GM12891 (cell line): ENCODE results near the gene LAMA5.

Experiments
- POLR2A ChIP-seq: IDR thresholded peaks from 2 replicates; pipeline ENCODE4 v1.6.1; 2011; ENCODE audit warnings: low read depth, low read length, control low read depth
- POLR2AphosphoS5 ChIP-seq: IDR thresholded peaks from 2 replicates; pipeline ENCODE4 v1.6.1; 2011; ENCODE audit warnings: low read depth, low read length, control low read depth

DNA sequence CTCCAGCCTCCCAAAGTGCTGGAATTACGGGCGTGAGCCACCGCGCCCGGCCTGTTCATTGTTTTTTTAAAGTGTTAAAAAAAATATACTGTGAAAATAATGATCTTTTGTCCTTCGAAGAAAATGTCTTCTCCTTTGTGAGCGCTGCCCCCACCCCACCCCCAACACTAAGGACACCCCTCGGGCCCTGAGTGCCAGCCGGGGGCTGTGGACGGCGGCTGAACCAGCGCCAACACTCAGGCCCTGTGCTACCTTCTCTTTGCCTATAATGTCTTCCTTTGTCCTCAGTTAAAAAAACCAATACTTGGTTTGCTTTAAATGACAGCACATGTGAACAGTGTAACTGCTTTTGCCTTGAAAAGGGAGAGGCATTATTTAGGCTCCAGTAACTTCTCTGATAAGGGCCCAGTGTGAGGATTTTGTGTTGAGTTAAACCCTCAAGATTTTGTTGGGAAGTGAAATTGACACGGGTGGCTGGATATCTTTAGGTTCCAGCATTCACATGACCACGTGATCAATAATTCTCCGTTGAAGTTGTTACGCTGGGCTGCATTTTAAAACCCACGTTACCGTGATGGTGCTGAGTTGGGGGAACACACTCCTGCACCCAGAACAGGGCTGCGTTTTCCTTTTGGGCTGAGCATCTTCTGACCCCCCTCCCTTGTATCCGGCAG, 73.9 kb downstream of the LAMA5 start:
- no peak for TF ChIP-seq POLR2A
- no peak for TF ChIP-seq POLR2AphosphoS5
